TTC549 (cell line): ENCODE results near the gene TBL1X.

ENCODE experiments used
- FAIRE-seq: peaks from 2 replicates; lab custom pipeline; 2012; peaks lifted over from hg19 to GRCh38; lab: Jason Lieb, UNC

Gene TBL1X

GRCh38 chrX:9587642-9588041, 122.8 kb downstream of the TBL1X start:
- no peak for FAIRE-seq

- FAIRE-seq = no peak
These were observed 126.6 kb downstream of the TBL1X start for GRCh38 chrX:9591496-9591895.

DNA sequence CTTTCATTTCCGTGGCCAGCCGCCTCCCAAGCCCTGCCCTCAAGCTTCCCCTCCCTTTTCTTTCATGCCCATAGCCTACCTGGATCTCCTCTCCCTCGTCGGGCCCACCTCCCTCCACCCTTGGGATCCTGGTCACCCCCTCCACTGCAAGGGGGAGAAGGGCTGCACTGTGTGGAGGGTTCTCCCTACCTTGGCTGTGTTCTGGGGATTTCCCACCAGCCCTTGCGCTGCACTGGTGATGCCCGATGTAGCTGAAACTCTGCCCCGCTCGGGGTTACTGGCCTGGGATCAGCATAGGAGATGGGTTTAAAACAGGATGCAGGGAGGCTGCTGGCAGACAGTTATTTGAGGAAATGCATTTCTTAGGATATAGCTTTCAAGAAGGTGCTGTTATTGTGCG, 128.9 kb downstream of the TBL1X start:
- FAIRE-seq = no peak

- no peak for FAIRE-seq
These were observed 130.3 kb downstream of the TBL1X start for GRCh38 chrX:9595174-9595573.

DNA sequence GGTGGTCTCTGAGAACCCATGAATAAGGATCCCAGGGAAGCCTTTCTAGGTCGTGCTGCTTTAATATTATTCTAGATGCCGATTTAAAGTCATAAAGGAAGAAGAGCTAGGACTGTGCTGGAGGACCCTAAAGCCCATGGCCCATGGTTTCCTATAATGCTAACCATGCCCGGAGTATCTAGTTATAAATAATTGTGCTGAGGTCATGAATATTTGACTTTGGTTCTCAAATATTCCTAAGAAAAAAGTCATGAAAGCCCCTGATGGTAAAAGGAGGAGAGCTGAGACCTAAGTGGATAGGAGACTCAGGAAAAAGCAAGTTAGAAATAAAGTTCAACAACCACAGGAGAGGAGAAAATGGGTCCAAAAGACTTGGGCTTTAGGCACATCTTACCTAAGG, 132.0 kb downstream of the TBL1X start:
- no peak for FAIRE-seq

DNA sequence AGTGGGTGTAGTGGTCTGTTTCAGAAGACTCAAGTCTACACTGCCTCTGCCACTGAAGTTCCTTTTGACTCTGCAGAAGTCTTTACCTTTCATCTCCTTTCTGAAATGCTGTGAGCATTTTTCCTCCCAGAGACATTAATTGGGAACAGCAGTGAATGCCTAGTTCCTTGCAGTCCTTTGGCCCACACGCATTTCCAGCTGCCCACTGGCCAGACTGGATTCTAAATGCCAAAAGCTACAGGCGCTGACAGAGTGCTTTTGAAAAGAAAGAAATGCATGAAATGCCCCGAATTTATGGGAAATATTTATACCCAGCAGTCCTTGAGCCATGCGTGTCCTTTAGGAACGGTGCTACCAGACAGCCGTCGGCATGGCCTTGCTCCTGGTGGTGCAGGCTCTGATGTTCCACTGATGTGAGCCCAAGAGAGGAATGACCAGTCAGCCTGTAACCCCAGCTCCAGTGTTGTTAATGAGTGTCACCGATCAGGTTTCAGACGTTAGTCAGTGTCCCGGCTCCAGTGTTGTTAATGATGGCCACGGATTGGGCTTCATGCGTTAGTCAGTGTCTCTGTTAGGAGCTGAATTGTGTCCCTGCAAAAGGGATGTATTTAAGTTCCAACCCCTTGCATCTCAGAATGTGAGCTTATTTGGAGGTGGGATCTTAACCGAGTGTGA, 132.6 kb downstream of the TBL1X start:
- no peak for FAIRE-seq

- FAIRE-seq = no peak
These were observed 133.5 kb downstream of the TBL1X start for GRCh38 chrX:9598344-9598743.

GRCh38 chrX:9604111-9604907, 139.5 kb downstream of the TBL1X start:
- FAIRE-seq = no peak

GRCh38 chrX:9604908-9605306, 140.0 kb downstream of the TBL1X start:
- FAIRE-seq = no peak

DNA sequence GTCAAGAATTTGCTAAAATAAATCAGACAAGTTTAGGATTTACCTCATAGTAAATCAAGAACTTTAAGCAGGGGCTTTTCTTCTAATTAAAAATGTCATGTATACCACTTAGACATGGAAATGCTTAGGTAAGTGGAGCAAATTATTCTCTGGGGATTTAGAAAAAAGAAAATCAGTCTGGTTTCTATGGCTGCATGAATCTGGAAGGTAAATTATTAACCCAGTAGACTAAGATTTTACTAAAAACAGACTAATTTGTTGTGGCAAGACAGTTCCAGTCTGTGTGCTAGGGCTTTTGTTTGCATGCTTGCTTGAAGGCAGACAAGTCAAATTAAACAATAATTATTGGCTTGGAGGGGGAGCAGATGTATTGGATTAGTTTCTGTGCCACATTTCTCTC, 140.6 kb downstream of the TBL1X start:
- FAIRE-seq = no peak

GRCh38 chrX:9606971-9607370, 142.1 kb downstream of the TBL1X start:
- no peak for FAIRE-seq

GRCh38 chrX:9609499-9609898, 144.6 kb downstream of the TBL1X start:
- no peak for FAIRE-seq

DNA sequence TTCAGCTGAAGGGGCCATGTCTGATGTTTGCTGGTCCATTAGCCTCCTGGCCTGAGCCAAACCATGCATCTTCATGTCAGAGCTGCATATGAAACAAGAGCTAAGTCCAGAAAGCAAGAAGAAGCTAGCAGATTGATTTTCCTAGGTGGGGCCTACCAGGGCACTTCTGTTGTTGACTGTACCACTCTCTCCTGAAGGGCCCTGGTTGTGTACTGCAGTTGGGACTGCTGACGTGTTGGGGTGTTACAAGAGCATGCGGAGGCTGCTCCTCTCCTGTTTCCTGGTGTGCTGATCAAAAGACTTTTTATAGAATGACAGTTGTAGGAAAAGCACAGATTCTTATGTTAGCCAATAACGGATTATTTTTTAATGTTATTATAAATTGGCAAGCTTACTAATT, 145.1 kb downstream of the TBL1X start:
- FAIRE-seq = no peak

DNA sequence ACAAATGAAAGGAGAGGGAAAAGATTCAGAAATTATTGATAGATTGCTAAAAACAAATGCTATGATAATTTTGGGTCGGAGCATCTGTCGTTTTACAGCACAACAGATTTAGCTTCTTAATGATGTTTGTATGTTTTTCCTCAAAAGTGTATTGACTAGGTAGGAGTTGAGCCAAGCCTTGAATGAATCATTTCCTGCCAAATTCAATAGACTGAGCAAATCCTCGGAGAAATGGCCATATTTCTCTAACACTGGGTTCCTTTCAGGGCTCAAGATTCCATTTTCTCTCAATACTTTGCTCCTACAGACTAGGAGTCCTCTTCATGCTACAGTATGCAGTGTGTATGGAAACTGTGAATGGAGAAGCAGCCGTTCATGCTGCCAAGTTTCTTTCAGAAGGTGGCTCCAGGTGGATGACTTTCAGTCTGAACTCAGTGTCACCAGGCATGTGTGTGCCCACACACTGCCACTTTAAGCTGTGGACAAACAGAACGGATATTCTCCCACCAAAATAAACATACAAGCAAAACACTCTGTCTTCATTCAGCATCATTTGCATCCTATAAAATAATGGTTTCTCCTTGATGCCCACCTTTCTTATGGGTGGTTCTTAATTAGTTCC, 146.0 kb downstream of the TBL1X start:
- no peak for FAIRE-seq

DNA sequence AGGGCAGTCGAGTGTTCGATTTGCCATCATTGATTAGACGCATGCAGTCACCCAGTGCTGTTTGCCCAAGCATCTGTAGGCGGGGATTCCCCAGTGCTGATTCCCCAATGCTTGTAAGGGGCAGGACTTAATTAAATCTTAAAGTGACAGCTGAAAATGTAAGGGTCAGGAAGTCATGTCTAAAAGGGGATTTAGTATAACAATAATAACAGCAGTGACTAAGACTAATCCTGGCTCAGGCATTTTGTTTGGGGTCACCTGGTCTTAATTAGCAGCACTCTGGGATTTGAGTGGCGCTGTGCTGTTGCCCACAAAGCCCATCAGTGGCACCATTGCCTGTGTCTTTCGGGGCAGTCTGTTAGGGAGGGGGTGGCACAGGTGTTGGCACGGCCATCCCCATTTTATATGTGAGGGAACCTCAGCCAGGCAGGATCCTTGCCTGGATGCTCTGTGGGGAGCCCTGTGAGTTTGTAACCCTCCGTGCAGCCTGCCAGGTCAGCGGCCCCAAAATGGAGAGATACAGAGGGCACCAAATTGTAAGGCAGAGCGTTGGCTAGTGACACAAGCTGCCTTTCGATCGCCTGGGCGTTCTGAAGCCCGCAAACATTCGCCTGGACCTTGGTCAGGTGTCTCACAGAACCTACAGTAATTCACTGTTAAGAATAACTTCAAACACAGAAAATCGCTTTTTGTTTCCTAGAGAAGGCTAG, 146.7 kb downstream of the TBL1X start:
- no peak for FAIRE-seq

GRCh38 chrX:9612146-9612505, 147.3 kb downstream of the TBL1X start:
- FAIRE-seq = no peak

DNA sequence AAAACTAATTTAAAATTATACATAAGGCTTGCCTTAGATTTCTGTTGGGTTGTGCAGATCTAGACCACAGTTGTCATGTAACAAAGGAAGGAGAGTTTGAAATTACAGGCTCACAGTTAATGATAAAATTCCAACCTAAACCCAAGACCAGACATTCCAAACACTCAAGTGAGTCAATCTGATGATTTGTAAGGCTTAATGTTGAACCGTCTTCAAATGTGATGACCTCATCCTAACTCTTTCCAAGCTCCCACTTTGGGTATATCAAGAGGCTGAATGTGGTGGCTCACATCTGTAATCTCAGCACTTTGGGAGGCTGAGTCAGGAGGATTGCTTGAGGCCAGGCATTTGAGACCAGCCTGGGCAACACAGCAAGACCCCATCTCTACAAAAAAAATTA, 149.2 kb downstream of the TBL1X start:
- no peak for FAIRE-seq

GRCh38 chrX:9619133-9619532, 154.3 kb downstream of the TBL1X start:
- FAIRE-seq = no peak

DNA sequence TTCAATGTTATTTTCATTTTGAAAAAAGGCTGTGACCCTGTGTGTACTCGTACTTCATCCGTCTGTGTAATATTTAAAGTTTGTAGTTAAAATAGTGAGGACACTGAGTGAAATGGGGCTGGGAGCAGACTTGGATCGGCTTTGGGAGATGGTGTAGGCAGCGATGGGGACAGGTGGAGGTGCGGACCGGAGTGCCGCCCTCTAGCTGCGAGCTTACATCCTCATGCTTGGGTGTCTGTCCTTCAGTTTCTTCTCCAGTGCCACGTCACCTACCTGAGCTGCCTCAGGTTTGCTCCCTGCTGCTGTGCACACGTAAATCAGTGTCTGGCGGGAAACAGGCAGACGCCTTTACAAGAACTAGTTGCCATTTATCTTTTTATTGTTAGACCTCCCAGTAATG, 154.7 kb downstream of the TBL1X start:
- FAIRE-seq = no peak

DNA sequence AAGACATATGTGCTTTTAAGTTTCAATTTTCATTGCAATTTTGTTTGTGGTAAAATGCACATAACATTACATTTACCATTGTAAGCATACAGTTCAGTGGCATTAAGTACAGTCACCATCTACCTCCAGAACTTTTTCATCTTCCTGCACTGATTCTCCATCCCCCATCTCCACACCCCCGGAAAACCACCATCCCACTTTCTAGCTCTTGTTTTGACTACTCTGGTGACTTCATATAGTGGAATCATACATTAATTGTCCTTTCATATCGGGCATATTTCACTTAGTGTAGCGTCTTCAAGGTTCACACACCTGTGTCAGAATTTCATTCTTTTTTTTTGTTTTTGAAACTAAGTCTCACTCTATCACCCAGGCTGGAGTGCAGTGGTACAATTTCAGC, 157.3 kb downstream of the TBL1X start:
- no peak for FAIRE-seq

GRCh38 chrX:9626379-9626778, 161.5 kb downstream of the TBL1X start:
- FAIRE-seq = no peak

DNA sequence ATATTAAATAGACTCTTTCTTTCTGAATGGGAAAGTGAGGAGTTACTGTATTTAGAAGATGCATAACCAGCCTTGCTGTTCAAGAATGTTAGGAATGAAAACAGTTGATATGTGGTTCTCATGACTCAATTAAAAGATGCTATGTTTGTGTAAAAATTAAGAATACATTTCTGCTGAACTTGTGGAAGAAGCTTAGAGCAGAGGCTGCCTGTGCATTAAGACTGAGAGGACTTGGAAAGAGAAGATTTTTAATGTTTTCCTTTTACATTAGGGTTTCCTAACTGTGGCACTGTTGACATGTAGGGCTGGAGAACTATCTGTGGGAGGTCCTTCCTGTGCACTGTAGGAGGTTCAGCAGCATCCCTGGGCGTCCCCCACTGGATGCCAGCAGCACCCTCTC, 163.1 kb downstream of the TBL1X start:
- no peak for FAIRE-seq
